GM21526 (cell line): Measurements from ENCODE around the gene BBOF1.

Experiments used
- ATAC-seq: cut with Tn5 transposase; IDR thresholded peaks from one replicate; pipeline ENCODE4 v1.9.1; 2021; ENCODE audit warnings: moderate library complexity; ENCODE audit not compliant: unreplicated experiment, low FRiP score

BBOF1 gene

GRCh38 chr14:74019408-74020137 lies 424 bp downstream of the BBOF1 start:
- ATAC-seq, result no peak

- no peak for ATAC-seq
Observed at GRCh38 chr14:74022346-74022745, 3.2 kb downstream of the BBOF1 start.

- ATAC-seq, result no peak
Observed at GRCh38 chr14:74029136-74029535, 10.0 kb downstream of the BBOF1 start.

GRCh38 chr14:74034572-74034971 lies 15.4 kb downstream of the BBOF1 start:
- no peak for ATAC-seq

- no peak for ATAC-seq
Observed at GRCh38 chr14:74035556-74035955, 16.4 kb downstream of the BBOF1 start.

GRCh38 chr14:74038020-74038859 lies 19.1 kb downstream of the BBOF1 start:
- ATAC-seq, result no peak

- ATAC-seq, result no peak
Observed at GRCh38 chr14:74042296-74042695, 23.1 kb downstream of the BBOF1 start.

GRCh38 chr14:74045522-74045921 lies 26.4 kb downstream of the BBOF1 start:
- no peak for ATAC-seq

GRCh38 chr14:74048281-74048680 lies 29.1 kb downstream of the BBOF1 start:
- ATAC-seq, result no peak

- ATAC-seq, result no peak
Observed at GRCh38 chr14:74049876-74050495, 30.8 kb downstream of the BBOF1 start.

GRCh38 chr14:74062809-74063150 lies 43.6 kb downstream of the BBOF1 start:
- no peak for ATAC-seq

GRCh38 chr14:74064426-74064825 lies 45.3 kb downstream of the BBOF1 start:
- no peak for ATAC-seq

GRCh38 chr14:74064883-74065282 lies 45.7 kb downstream of the BBOF1 start:
- ATAC-seq, result no peak

GRCh38 chr14:74065746-74066575 lies 46.8 kb downstream of the BBOF1 start:
- no peak for ATAC-seq

GRCh38 chr14:74077401-74077800 lies 58.3 kb downstream of the BBOF1 start:
- no peak for ATAC-seq

GRCh38 chr14:74080820-74081460 lies 61.8 kb downstream of the BBOF1 start:
- no peak for ATAC-seq

GRCh38 chr14:74081491-74081890 lies 62.3 kb downstream of the BBOF1 start:
- no peak for ATAC-seq

GRCh38 chr14:74083161-74083560 lies 64.0 kb downstream of the BBOF1 start:
- no peak for ATAC-seq

GRCh38 chr14:74083784-74084276 lies 64.7 kb downstream of the BBOF1 start:
- ATAC-seq, result no peak
